HepG2 (cell line): Measurements from ENCODE around the gene RYR2. TPM values are rescaled to one million over a fixed set of nuclear protein-coding genes. Genes with fewer than 3 reads are reported as not detected.

ENCODE experiments used
- FOSL2 ChIP-seq: sonication (generic); formaldehyde crosslinking; IDR thresholded peaks from 2 replicates; pipeline ENCODE4 v1.4.0; 2020; ENCODE audit warnings: missing genetic modification reagents
- HNRNPLL ChIP-seq: fragments of 200-400 bp; formaldehyde crosslinking; IDR thresholded peaks from 2 replicates; pipeline ENCODE4 v1.6.1; 2017; ENCODE audit warnings: mild to moderate bottlenecking, low read depth, low read length; ENCODE audit not compliant: poor library complexity, severe bottlenecking
- POLR2A ChIP-seq, 2 experiments: IDR thresholded peaks; 2 replicates each; pipeline ENCODE4 v1.6.1; 2011; ENCODE audit warnings: low read depth in 2 of 2, low read length in 2 of 2, mild to moderate bottlenecking in 1 of 2, moderate library complexity in 1 of 2; ENCODE audit not compliant: insufficient read depth in 1 of 2
- POLR2AphosphoS5 ChIP-seq: IDR thresholded peaks from 2 replicates; pipeline ENCODE4 v1.6.1; 2012; ENCODE audit warnings: low read depth, low read length
- SOX13 ChIP-seq, 3 experiments: fragments of 450-650 bp in 1 of 3; sonication (generic) in 1 of 3; formaldehyde crosslinking in 1 of 3; IDR thresholded peaks in 2 of 3; conservative IDR thresholded peaks in 1 of 3; 2 replicates each; pipeline versions ENCODE4 v1.5.0 to v1.6.1; 2016 to 2020; ENCODE audit warnings: antibody characterized with exemption in 1 of 3, mild to moderate bottlenecking in 1 of 3, missing compliant biosample characterization in 1 of 3, missing genetic modification reagents in 1 of 3, moderate library complexity in 1 of 3
- ZNF572 ChIP-seq: sonication (generic); formaldehyde crosslinking; IDR thresholded peaks from 2 replicates; pipeline ENCODE4 v1.5.1; 2020; ENCODE audit warnings: mild to moderate bottlenecking, missing genetic modification reagents
- ZNF616 ChIP-seq: sonication (generic); formaldehyde crosslinking; IDR thresholded peaks from 2 replicates; pipeline ENCODE4 v1.5.0; 2020; ENCODE audit warnings: low read depth, mild to moderate bottlenecking, missing genetic modification reagents
- ZNF749 ChIP-seq: sonication (generic); formaldehyde crosslinking; IDR thresholded peaks from 2 replicates; pipeline ENCODE4 v1.8.0; 2022; ENCODE audit warnings: mild to moderate bottlenecking, missing genetic modification reagents, moderate library complexity, borderline replicate concordance
- polyA plus RNA-seq, 8 experiments: library from polyadenylated mRNA; depleted of rRNA in 3 of 8; stranded (reverse) in 7 of 8; unstranded in 1 of 8; fragments of >200 nt; fragmentation: Illumina TruSeq in 4 of 8; extraction: Trizol in 4 of 8; gene quantifications; 2 replicates each; pipeline versions ENCODE4 v1.2.1 to v1.2.3, GENCODE V29; 2011 to 2016; ENCODE audit warnings: low read depth in 4 of 8, missing spikeins in 1 of 8, mixed read lengths in 1 of 8; ENCODE audit not compliant: insufficient read depth in 1 of 8
- total RNA-seq, 5 experiments: library from RNA; depleted of rRNA; stranded (reverse); fragments of >200 nt; fragmentation: Illumina TruSeq; extraction: Trizol; gene quantifications; 2 replicates each; pipeline ENCODE4 v1.2.3, GENCODE V29; 2016; ENCODE audit warnings: low read depth in 1 of 5
- TF ChIP-seq, protein P1 (sequence below): sonication (generic); formaldehyde crosslinking; IDR thresholded peaks from 2 replicates; pipeline ENCODE4 v1.4.0; 2020; ENCODE audit warnings: mild to moderate bottlenecking, missing genetic modification reagents, borderline replicate concordance
- TF ChIP-seq, protein P2 (sequence below): sonication (generic); formaldehyde crosslinking; IDR thresholded peaks from 2 replicates; pipeline ENCODE4 v1.8.0; 2022; ENCODE audit warnings: missing genetic modification reagents, mild to moderate bottlenecking, borderline replicate concordance
- TF ChIP-seq, protein P3 (sequence below): IDR thresholded peaks from 2 replicates; pipeline ENCODE4 v1.6.1; 2016; ENCODE audit warnings: low read depth, missing genetic modification reagents, missing compliant biosample characterization

The RYR2 gene
- total and polyA plus RNA-seq, 2 of the 13 experiments (the other 11 are each of a cell fraction or from before 2014, with no cell fraction given): not detected

DNA sequence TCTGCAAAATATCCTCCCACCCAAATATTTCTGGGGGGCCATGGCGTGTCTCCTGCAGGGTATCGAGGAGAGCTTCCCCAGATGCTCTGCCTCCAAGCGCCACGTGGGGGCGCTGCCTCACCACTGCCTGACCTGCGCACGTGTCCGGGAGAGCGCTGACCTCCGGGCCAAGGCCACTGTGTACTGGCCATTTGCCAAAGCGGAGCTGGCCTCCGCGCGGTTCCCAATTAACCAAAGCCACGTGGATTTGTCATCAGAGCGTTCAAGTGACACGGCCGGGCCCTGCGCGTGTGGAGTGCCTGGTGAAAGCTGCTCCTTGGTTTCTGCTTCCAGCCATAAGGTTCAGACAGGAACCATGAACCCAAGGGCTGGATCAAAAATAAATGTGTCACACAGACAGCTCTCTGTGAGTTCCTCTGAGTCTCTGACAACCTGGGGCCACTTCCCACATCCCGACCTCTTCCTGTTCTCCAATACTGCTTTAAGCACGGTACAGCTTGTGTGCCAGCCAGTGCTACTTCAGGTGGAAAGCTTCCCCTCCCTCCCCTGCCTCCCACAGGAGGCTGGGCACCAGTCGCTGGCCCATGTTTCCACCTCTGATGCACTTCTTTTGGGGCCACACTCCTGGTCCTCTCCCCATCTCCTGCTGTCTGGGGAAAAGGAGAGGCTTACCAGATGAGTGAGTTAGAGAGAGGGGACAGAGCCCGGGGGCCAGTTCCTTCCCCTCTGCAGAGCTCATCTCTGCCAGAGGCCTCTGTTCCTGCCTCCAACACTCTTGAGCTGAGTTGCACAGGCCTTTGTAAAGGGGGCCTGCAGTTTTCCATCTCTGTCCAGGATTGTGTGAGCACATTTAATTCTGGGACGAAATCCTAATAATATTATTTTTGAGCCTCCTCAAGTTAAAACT lies 822.6 kb downstream of the RYR2 start (continued):
- peak; percentile 46 for TF ChIP-seq HNRNPLL
- TF ChIP-seq, protein P1, sequence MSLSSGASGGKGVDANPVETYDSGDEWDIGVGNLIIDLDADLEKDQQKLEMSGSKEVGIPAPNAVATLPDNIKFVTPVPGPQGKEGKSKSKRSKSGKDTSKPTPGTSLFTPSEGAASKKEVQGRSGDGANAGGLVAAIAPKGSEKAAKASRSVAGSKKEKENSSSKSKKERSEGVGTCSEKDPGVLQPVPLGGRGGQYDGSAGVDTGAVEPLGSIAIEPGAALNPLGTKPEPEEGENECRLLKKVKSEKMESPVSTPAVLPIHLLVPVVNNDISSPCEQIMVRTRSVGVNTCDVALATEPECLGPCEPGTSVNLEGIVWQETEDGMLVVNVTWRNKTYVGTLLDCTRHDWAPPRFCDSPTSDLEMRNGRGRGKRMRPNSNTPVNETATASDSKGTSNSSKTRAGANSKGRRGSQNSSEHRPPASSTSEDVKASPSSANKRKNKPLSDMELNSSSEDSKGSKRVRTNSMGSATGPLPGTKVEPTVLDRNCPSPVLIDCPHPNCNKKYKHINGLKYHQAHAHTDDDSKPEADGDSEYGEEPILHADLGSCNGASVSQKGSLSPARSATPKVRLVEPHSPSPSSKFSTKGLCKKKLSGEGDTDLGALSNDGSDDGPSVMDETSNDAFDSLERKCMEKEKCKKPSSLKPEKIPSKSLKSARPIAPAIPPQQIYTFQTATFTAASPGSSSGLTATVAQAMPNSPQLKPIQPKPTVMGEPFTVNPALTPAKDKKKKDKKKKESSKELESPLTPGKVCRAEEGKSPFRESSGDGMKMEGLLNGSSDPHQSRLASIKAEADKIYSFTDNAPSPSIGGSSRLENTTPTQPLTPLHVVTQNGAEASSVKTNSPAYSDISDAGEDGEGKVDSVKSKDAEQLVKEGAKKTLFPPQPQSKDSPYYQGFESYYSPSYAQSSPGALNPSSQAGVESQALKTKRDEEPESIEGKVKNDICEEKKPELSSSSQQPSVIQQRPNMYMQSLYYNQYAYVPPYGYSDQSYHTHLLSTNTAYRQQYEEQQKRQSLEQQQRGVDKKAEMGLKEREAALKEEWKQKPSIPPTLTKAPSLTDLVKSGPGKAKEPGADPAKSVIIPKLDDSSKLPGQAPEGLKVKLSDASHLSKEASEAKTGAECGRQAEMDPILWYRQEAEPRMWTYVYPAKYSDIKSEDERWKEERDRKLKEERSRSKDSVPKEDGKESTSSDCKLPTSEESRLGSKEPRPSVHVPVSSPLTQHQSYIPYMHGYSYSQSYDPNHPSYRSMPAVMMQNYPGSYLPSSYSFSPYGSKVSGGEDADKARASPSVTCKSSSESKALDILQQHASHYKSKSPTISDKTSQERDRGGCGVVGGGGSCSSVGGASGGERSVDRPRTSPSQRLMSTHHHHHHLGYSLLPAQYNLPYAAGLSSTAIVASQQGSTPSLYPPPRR (CRISPR knock-in tag): peak; percentile 27; the same call in 1 of the 2 replicates
- 0 out of 2 replicates have a peak, but pooled peaks have one; percentile 22 for TF ChIP-seq ZNF572 (CRISPR knock-in tag)
- TF ChIP-seq ZNF616: peak; percentile 80; the same call in 1 of the 2 replicates
- TF ChIP-seq, protein P2, sequence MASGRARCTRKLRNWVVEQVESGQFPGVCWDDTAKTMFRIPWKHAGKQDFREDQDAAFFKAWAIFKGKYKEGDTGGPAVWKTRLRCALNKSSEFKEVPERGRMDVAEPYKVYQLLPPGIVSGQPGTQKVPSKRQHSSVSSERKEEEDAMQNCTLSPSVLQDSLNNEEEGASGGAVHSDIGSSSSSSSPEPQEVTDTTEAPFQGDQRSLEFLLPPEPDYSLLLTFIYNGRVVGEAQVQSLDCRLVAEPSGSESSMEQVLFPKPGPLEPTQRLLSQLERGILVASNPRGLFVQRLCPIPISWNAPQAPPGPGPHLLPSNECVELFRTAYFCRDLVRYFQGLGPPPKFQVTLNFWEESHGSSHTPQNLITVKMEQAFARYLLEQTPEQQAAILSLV (CRISPR knock-in tag): peak; percentile 58; the same call in 1 of the 2 replicates
- no peak for TF ChIP-seq POLR2AphosphoS5
- TF ChIP-seq, protein P3, sequence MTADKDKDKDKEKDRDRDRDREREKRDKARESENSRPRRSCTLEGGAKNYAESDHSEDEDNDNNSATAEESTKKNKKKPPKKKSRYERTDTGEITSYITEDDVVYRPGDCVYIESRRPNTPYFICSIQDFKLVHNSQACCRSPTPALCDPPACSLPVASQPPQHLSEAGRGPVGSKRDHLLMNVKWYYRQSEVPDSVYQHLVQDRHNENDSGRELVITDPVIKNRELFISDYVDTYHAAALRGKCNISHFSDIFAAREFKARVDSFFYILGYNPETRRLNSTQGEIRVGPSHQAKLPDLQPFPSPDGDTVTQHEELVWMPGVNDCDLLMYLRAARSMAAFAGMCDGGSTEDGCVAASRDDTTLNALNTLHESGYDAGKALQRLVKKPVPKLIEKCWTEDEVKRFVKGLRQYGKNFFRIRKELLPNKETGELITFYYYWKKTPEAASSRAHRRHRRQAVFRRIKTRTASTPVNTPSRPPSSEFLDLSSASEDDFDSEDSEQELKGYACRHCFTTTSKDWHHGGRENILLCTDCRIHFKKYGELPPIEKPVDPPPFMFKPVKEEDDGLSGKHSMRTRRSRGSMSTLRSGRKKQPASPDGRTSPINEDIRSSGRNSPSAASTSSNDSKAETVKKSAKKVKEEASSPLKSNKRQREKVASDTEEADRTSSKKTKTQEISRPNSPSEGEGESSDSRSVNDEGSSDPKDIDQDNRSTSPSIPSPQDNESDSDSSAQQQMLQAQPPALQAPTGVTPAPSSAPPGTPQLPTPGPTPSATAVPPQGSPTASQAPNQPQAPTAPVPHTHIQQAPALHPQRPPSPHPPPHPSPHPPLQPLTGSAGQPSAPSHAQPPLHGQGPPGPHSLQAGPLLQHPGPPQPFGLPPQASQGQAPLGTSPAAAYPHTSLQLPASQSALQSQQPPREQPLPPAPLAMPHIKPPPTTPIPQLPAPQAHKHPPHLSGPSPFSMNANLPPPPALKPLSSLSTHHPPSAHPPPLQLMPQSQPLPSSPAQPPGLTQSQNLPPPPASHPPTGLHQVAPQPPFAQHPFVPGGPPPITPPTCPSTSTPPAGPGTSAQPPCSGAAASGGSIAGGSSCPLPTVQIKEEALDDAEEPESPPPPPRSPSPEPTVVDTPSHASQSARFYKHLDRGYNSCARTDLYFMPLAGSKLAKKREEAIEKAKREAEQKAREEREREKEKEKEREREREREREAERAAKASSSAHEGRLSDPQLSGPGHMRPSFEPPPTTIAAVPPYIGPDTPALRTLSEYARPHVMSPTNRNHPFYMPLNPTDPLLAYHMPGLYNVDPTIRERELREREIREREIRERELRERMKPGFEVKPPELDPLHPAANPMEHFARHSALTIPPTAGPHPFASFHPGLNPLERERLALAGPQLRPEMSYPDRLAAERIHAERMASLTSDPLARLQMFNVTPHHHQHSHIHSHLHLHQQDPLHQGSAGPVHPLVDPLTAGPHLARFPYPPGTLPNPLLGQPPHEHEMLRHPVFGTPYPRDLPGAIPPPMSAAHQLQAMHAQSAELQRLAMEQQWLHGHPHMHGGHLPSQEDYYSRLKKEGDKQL (CRISPR knock-in tag): peak; percentile 65; the same call in 1 of the 2 replicates
- TF ChIP-seq FOSL2 (CRISPR knock-in tag): peak; percentile 53; the same call in 1 of the 2 replicates
- TF ChIP-seq POLR2A (IDR thresholded peaks at IDR 0.05; ENCODE audit: insufficient read depth in 1 of 2, low read depth in 2 of 2, low read length in 2 of 2): no peak
- no peak for TF ChIP-seq SOX13 (IDR thresholded peaks at IDR 0.05)
- peak in 1 of 2 experiments; percentile 44; a peak in 1 of 4 replicates for TF ChIP-seq SOX13 (CRISPR knock-in tag; conservative IDR thresholded peaks at IDR 0.05 in 1 of 2, IDR thresholded peaks at IDR 0.05 in 1 of 2)
- TF ChIP-seq ZNF749: peak; percentile 73; the same call in 1 of the 2 replicates
